B cell (primary cell): Measurements from ENCODE around the gene TWSG1.

Experiments used
- CTCF ChIP-seq: fragments of 200-600 bp; IDR thresholded peaks from one replicate; pipeline ENCODE4 v1.8.0; 2022; ENCODE audit warnings: antibody characterized with exemption, mild to moderate bottlenecking
- EZH2 ChIP-seq: IDR thresholded peaks from 2 replicates; pipeline ENCODE4 v1.6.1; 2012; ENCODE audit warnings: borderline replicate concordance, low read depth, mild to moderate bottlenecking, moderate library complexity, low read length; ENCODE audit not compliant: insufficient read depth, poor library complexity, severe bottlenecking

DNA sequence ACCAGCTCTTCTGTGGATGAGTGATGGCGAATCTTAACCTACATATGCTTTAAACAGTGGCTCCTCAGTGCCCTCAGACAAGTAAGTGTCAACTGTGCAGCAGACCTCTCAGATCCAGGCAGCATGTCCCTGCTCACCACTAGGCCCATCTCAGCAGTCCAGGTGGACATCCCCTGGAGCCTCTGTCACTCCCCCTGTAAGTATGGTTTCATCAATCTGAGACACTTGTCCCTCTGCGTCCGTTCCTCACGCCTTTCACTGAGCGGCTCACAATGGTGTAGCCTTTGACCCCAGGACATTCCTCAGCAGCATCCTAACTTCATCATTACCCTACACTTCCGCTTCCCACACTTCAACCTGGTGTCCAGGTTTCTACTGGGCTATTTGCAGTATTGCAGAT, 71.4 kb downstream of the TWSG1 start:
- TF ChIP-seq CTCF (no peak), EZH2 (no peak)
